Measurements from ENCODE around the gene ZHX3. TPM values are rescaled to one million over a fixed set of nuclear protein-coding genes. Genes with fewer than 3 reads are reported as not detected.

Gene ZHX3
- total and polyA plus RNA-seq, 10 of the 15 experiments (the other 5 are each of a cell fraction or from before 2014, with no cell fraction given), result 1.3 to 14.0 (median 5.0) TPM

GRCh38 chr20:41145317-41145716, 172.2 kb downstream of the ZHX3 start:
- FAIRE-seq, result no peak
- POLR2A ChIA-PET, result interaction anchor here (11.3 kb wide), 1 partner anchor 11 kb away, joined by 84 read pairs; no protein-coding TSS in a partner anchor
- TF ChIP-seq, protein P1, sequence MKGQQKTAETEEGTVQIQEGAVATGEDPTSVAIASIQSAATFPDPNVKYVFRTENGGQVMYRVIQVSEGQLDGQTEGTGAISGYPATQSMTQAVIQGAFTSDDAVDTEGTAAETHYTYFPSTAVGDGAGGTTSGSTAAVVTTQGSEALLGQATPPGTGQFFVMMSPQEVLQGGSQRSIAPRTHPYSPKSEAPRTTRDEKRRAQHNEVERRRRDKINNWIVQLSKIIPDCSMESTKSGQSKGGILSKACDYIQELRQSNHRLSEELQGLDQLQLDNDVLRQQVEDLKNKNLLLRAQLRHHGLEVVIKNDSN (IDR thresholded peaks at IDR 0.05; ENCODE audit: borderline replicate concordance, extremely low read length, insufficient read depth, low read depth, low read length), result no peak
- TF ChIP-seq BHLHE40 (IDR thresholded peaks at IDR 0.05; ENCODE audit: borderline replicate concordance in 1 of 2, low read depth in 2 of 2, low read length in 1 of 2) (no peak), ZNF274 (IDR thresholded peaks at IDR 0.05; ENCODE audit: insufficient read depth, insufficient read length) (no peak), SMARCA5 (IDR thresholded peaks at IDR 0.05) (no peak), SMAD5 (IDR thresholded peaks at IDR 0.05; ENCODE audit: low read depth) (no peak), PAX5 (IDR thresholded peaks at IDR 0.05; ENCODE audit: borderline replicate concordance, low read depth, low read length) (no peak), RUNX3 (IDR thresholded peaks at IDR 0.05; ENCODE audit: low read length) (no peak), E2F4 (IDR thresholded peaks at IDR 0.05; ENCODE audit: low read depth, low read length) (no peak), NR2F1 (conservative IDR thresholded peaks at IDR 0.05) (no peak), JUNB (IDR thresholded peaks at IDR 0.05) (no peak), MYB (IDR thresholded peaks at IDR 0.05; ENCODE audit: borderline replicate concordance, low read depth, low read length) (no peak), NFYA (IDR thresholded peaks at IDR 0.05; ENCODE audit: borderline replicate concordance, low read depth, low read length) (no peak), NFIC (IDR thresholded peaks at IDR 0.05; ENCODE audit: low read depth, low read length) (no peak), GABPA (IDR thresholded peaks at IDR 0.05; ENCODE audit: low read depth) (no peak), PRDM15 (CRISPR knock-in tag; IDR thresholded peaks at IDR 0.05) (no peak)

More at GRCh38 chr20:41145317-41145716, 172.2 kb downstream of the ZHX3 start:
- in situ Hi-C loops (cut with MboI), result no loop called here
- no peaks in the 10 kb centered on the region for H3K9me3 ChIP-seq (replicated peaks; ENCODE audit: control insufficient read depth, insufficient read depth, low read length)
- DNase-seq (ENCODE audit: low read depth, low spot score), result no peak
- H4K20me1 ChIP-seq (ENCODE audit: control insufficient read depth, insufficient read depth), result peaks cover 9% of the 10 kb centered on the region
- no peak overlapping the region for H2AFZ ChIP-seq (ENCODE audit: control insufficient read depth, low read depth, low read length)
- no peak overlapping the region for H3K9ac ChIP-seq (ENCODE audit: control insufficient read depth, insufficient read depth, low read length)
- H3K36me3 ChIP-seq (ENCODE audit: control insufficient read depth in 2 of 2, insufficient read depth in 2 of 2, low read length in 1 of 2), result peaks cover 5% of the 10 kb centered on the region in 2 experiments; a peak in 3 of 4 replicates
- RAD21 ChIA-PET (ENCODE audit: unreplicated experiment), result no interaction called here
- H3K4me1 ChIP-seq (ENCODE audit: control insufficient read depth, insufficient read depth, low read length), result peaks cover 34% of the 10 kb centered on the region
- intact Hi-C loops (cut with micrococcal nuclease; ENCODE audit: unreplicated experiment), result no loop called here
- no peak overlapping the region for H3K27ac ChIP-seq (ENCODE audit: control insufficient read depth, insufficient read depth)
- no peak overlapping the region for H3K4me3 ChIP-seq
- no peak for ATAC-seq
- SMC1A ChIA-PET (ENCODE audit: uncharacterized antibody, unreplicated experiment), result interaction anchor here (1.9 kb wide), 1 partner anchor 11 kb away, joined by 13 read pairs; no protein-coding TSS in a partner anchor
- BruUV-seq (replicated peaks), result no TSS peak
- WGBS (ENCODE audit: insufficient coverage, insufficient replicate concordance, low lambda C conversion rate, missing lambda C conversion rate), result 100% methylated on average over 2 of the region's 2 CpGs
- CTCF ChIA-PET, result interaction anchor here (1.0 to 10.1 kb wide), 3 partner anchors 12 to 161 kb away, joined by 4 to 75 read pairs (median 44); no protein-coding TSS in a partner anchor
- H3K4me2 ChIP-seq (ENCODE audit: control insufficient read depth, insufficient read depth), result no peak overlapping the region; the same call in 1 of the 2 replicates
- H3K79me2 ChIP-seq (ENCODE audit: control insufficient read depth, insufficient read depth, low read length), result peaks cover 85% of the 10 kb centered on the region
- H3K27me3 ChIP-seq (replicated peaks in 1 of 2; ENCODE audit: control insufficient read depth in 2 of 2, insufficient read depth in 2 of 2, low read length in 1 of 2), result no peaks in the 10 kb centered on the region
